Measurements from ENCODE around the gene PTPRN2.
"Not testable (repeated sequence)": the region's sequence is repeated elsewhere in the genome, so short reads cannot be mapped to it uniquely, and the experiment has no call there.

PTPRN2 gene

GRCh38 chr7:157910446-157910845 is 677.2 kb downstream of the PTPRN2 start:
- Histone ChIP-seq H3K27me3 (ENCODE audit: control insufficient read depth, insufficient read depth, low read length) (no peaks in the 10 kb centered on the region), H3K4me1 (ENCODE audit: control insufficient read depth, insufficient read depth, low read length) (no peaks in the 10 kb centered on the region), H3K4me3 (ENCODE audit: low read length) (no peak overlapping the region), H3K27ac (ENCODE audit: low read depth, low read length) (no peak overlapping the region), H3K9ac (ENCODE audit: low read length) (no peak overlapping the region), H3K36me3 (ENCODE audit: control insufficient read depth, insufficient read depth, low read length) (no peaks in the 10 kb centered on the region)

DNA sequence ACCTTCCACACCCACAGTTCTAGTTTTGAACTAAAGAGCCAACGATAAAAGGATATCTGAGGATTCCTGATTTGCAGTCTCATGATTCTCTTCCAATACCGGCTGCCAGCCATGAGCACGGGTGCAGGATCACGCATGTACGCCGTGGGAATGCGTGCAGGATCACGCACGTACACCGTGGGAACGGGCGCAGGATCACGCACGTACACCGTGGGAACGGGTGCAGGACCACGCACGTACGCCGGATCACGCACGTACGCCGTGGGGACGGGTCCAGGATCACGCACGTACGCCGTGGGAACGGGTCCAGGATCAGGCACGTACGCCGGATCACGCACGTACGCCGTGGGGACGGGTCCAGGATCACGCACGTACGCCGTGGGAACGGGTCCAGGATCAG is 677.6 kb downstream of the PTPRN2 start:
- H3K4me1 ChIP-seq (ENCODE audit: control insufficient read depth, insufficient read depth, low read length); H3K36me3 ChIP-seq (ENCODE audit: control insufficient read depth, insufficient read depth, low read length); H3K27ac ChIP-seq (ENCODE audit: low read depth, low read length); H3K9ac ChIP-seq (ENCODE audit: low read length); H3K27me3 ChIP-seq (ENCODE audit: control insufficient read depth, insufficient read depth, low read length); H3K4me3 ChIP-seq (ENCODE audit: low read length): not testable (repeated sequence)

- H3K27ac ChIP-seq (ENCODE audit: low read depth, low read length): no peak overlapping the region
These were observed 678.3 kb downstream of the PTPRN2 start for GRCh38 chr7:157909370-157909769.

GRCh38 chr7:157908006-157908782 is 679.4 kb downstream of the PTPRN2 start:
- no peak overlapping the region for H3K27ac ChIP-seq (ENCODE audit: low read depth, low read length)
- H3K36me3 ChIP-seq (ENCODE audit: control insufficient read depth, insufficient read depth, low read length): no peaks in the 10 kb centered on the region
- no peak overlapping the region for H3K4me3 ChIP-seq (ENCODE audit: low read length)
- H3K9ac ChIP-seq (ENCODE audit: low read length): no peak overlapping the region
- no peaks in the 10 kb centered on the region for H3K27me3 ChIP-seq (ENCODE audit: control insufficient read depth, insufficient read depth, low read length)
- H3K4me1 ChIP-seq (ENCODE audit: control insufficient read depth, insufficient read depth, low read length): no peaks in the 10 kb centered on the region

More at GRCh38 chr7:157909370-157909769, 678.3 kb downstream of the PTPRN2 start:
- Histone ChIP-seq H3K4me3 (ENCODE audit: low read length) (no peak overlapping the region), H3K36me3 (ENCODE audit: control insufficient read depth, insufficient read depth, low read length) (no peaks in the 10 kb centered on the region), H3K9ac (ENCODE audit: low read length) (no peak overlapping the region), H3K27me3 (ENCODE audit: control insufficient read depth, insufficient read depth, low read length) (no peaks in the 10 kb centered on the region), H3K4me1 (ENCODE audit: control insufficient read depth, insufficient read depth, low read length) (no peaks in the 10 kb centered on the region)

DNA sequence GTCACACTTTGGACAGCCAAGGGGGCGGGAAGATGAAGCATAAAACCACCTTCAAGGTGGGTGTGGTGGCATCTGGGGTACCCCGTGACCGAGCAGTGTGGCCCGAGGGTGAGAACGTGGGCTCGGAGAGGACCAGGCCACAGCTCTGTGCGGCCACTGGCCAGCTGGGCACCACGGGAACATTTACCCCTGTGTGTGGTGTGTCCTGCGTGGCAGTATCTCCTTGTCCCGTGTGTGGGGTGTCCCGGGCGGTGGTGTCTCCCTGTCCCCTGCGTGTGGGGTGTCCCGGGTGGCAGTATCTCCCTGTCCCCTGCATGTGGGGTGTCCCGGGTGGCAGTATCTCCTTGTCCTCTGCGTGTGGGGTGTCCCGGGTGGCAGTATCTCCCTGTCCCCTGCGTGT is 680.5 kb downstream of the PTPRN2 start:
- no peak overlapping the region for H3K4me3 ChIP-seq (ENCODE audit: low read length)
- no peak overlapping the region for H3K9ac ChIP-seq (ENCODE audit: low read length)
- no peaks in the 10 kb centered on the region for H3K4me1 ChIP-seq (ENCODE audit: control insufficient read depth, insufficient read depth, low read length)
- no peaks in the 10 kb centered on the region for H3K36me3 ChIP-seq (ENCODE audit: control insufficient read depth, insufficient read depth, low read length)
- no peak overlapping the region for H3K27ac ChIP-seq (ENCODE audit: low read depth, low read length)
- no peaks in the 10 kb centered on the region for H3K27me3 ChIP-seq (ENCODE audit: control insufficient read depth, insufficient read depth, low read length)

DNA sequence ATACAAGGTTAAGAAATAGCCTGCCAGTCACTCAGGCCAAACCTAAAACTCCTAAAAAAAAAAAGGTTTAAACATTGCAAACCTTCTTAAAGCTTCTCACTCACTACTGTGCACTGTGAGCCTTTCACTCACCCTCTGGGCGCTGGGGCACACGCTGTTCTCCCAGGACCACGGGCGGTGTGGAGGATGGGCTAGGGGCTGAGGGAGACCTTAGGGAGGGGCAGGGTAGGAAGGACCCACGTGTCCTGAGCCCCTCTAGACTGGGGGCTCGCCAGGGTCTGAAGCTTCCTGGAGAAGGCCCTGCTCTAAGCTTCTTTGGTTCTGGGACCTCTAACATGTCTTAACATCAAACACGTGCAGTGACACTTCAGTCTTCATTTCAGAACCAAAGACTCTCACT is 681.0 kb downstream of the PTPRN2 start:
- Histone ChIP-seq H3K27me3 (ENCODE audit: control insufficient read depth, insufficient read depth, low read length) (no peaks in the 10 kb centered on the region), H3K4me3 (ENCODE audit: low read length) (no peak overlapping the region), H3K36me3 (ENCODE audit: control insufficient read depth, insufficient read depth, low read length) (no peaks in the 10 kb centered on the region), H3K9ac (ENCODE audit: low read length) (no peak overlapping the region), H3K27ac (ENCODE audit: low read depth, low read length) (no peak overlapping the region), H3K4me1 (ENCODE audit: control insufficient read depth, insufficient read depth, low read length) (no peaks in the 10 kb centered on the region)

GRCh38 chr7:157905651-157906461 is 681.8 kb downstream of the PTPRN2 start:
- Histone ChIP-seq H3K27ac (ENCODE audit: low read depth, low read length) (no peak overlapping the region), H3K36me3 (ENCODE audit: control insufficient read depth, insufficient read depth, low read length) (no peaks in the 10 kb centered on the region), H3K4me1 (ENCODE audit: control insufficient read depth, insufficient read depth, low read length) (no peaks in the 10 kb centered on the region), H3K9ac (ENCODE audit: low read length) (no peak overlapping the region), H3K27me3 (ENCODE audit: control insufficient read depth, insufficient read depth, low read length) (no peaks in the 10 kb centered on the region), H3K4me3 (ENCODE audit: low read length) (no peak overlapping the region)

DNA sequence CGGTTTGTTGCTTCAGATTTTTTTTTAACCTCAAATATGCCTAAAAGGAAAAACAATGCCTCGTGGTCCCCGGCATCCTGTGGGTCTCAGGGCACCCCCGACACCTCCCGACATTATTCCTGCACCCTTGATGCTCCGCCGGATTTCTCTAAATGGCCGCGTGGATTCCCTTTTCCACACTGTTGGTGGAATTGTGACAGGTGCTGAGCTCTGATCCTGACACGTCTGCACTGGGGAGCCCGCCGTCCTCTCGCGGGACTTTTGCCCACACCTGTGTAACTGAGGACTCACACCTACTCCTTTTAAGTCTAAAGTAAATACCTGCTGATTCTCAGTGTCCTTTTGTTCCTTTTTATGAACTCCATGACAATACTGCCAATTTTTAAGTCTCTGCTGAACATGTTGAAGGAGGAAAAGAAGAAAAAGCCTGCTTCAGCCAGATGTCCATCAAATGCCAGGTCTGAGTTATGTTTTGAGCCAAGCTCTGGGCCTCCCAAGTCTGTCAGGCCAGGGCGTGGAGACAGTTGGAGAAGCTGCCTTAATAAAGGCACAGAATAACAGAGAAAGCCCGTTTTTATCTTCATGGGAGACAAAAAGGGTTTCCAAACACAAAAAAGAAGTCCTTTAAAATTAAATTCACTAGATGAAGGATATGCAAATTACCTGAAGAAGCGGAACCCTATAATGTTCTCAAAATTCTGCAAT is 682.6 kb downstream of the PTPRN2 start:
- no peak overlapping the region for H3K27ac ChIP-seq (ENCODE audit: low read depth, low read length)

DNA sequence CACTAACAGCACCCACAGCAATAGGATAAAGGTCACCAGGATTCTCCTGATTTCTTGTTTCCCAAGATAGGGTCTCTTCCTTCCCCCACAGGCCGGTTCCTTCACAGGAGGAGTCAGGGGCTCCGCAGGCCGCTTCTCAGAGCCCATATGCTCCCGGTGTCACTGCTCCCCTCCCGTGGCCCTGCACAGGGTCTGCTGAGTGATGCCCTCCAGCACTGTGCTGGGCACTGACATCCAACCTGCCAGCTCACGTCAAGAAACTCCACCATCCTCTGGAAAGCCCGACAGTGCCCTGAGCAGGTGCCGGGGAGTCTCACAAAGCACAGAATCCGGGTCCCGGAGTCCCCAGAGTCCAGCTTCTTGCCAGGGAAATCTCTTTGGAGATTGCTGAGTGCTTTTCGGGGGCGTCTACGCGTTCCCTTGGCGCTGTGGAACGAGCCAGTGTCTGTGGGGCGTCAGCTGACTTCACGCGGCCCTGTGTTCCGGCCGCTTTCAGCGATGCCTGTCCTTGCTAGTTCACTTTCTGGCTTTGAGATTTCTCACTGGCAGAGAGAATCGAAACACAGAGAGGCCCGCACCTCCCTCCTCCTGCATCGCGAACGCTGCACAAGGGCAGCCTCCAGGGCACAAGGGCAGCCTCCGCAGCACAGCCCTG is 683.3 kb downstream of the PTPRN2 start:
- H3K27me3 ChIP-seq (ENCODE audit: control insufficient read depth, insufficient read depth, low read length): no peaks in the 10 kb centered on the region

More for the DNA sequence above, 682.6 kb downstream of the PTPRN2 start:
- H3K4me3 ChIP-seq (ENCODE audit: low read length): no peak overlapping the region
- no peak overlapping the region for H3K9ac ChIP-seq (ENCODE audit: low read length)
- H3K36me3 ChIP-seq (ENCODE audit: control insufficient read depth, insufficient read depth, low read length): no peaks in the 10 kb centered on the region
- no peaks in the 10 kb centered on the region for H3K4me1 ChIP-seq (ENCODE audit: control insufficient read depth, insufficient read depth, low read length)
- no peaks in the 10 kb centered on the region for H3K27me3 ChIP-seq (ENCODE audit: control insufficient read depth, insufficient read depth, low read length)

GRCh38 chr7:157903710-157904109 is 683.9 kb downstream of the PTPRN2 start:
- H3K4me3 ChIP-seq (ENCODE audit: low read length): no peak overlapping the region
- H3K27me3 ChIP-seq (ENCODE audit: control insufficient read depth, insufficient read depth, low read length): no peaks in the 10 kb centered on the region
- no peaks in the 10 kb centered on the region for H3K4me1 ChIP-seq (ENCODE audit: control insufficient read depth, insufficient read depth, low read length)
- no peaks in the 10 kb centered on the region for H3K36me3 ChIP-seq (ENCODE audit: control insufficient read depth, insufficient read depth, low read length)
- no peak overlapping the region for H3K9ac ChIP-seq (ENCODE audit: low read length)
- H3K27ac ChIP-seq (ENCODE audit: low read depth, low read length): no peak overlapping the region

More for the DNA sequence above, 683.3 kb downstream of the PTPRN2 start:
- Histone ChIP-seq H3K36me3 (ENCODE audit: control insufficient read depth, insufficient read depth, low read length) (no peaks in the 10 kb centered on the region), H3K9ac (ENCODE audit: low read length) (no peak overlapping the region), H3K4me3 (ENCODE audit: low read length) (no peak overlapping the region), H3K4me1 (ENCODE audit: control insufficient read depth, insufficient read depth, low read length) (no peaks in the 10 kb centered on the region), H3K27ac (ENCODE audit: low read depth, low read length) (no peak overlapping the region)

DNA sequence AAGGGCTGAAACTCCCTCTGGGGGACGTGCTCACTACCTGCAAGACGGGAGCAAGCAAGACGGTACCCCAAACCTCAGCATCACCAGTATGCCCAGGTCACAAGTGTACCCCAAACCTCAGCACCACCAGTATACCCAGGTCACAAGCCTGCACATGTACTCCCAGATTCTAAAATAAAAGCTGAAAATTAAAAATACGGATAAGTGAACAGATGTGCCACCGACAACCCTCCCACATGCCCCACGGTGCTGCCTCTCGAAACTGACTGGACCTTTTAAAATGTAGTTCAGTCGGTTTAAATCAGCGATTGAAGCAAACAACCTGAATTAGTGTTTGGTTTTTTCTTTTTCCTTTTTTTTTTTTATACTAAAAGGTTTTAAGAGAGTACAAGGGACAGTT is 684.3 kb downstream of the PTPRN2 start:
- Histone ChIP-seq H3K9ac (ENCODE audit: low read length) (no peak overlapping the region), H3K4me1 (ENCODE audit: control insufficient read depth, insufficient read depth, low read length) (no peaks in the 10 kb centered on the region), H3K27ac (ENCODE audit: low read depth, low read length) (no peak overlapping the region), H3K36me3 (ENCODE audit: control insufficient read depth, insufficient read depth, low read length) (no peaks in the 10 kb centered on the region), H3K27me3 (ENCODE audit: control insufficient read depth, insufficient read depth, low read length) (no peaks in the 10 kb centered on the region), H3K4me3 (ENCODE audit: low read length) (no peak overlapping the region)
